DLD1 (cell line): ENCODE measurements around the gene DROSHA.
"Not testable (repeated sequence)": the region's sequence is repeated elsewhere in the genome, so short reads cannot be mapped to it uniquely, and the experiment has no call there.

Experiments
- in situ Hi-C: cut with HindIII; loops from 2 replicates; pipeline ENCODE4 v1.10.0; 2017; ENCODE audit warnings: low sequenced_read_pairs

DROSHA gene, protein sequence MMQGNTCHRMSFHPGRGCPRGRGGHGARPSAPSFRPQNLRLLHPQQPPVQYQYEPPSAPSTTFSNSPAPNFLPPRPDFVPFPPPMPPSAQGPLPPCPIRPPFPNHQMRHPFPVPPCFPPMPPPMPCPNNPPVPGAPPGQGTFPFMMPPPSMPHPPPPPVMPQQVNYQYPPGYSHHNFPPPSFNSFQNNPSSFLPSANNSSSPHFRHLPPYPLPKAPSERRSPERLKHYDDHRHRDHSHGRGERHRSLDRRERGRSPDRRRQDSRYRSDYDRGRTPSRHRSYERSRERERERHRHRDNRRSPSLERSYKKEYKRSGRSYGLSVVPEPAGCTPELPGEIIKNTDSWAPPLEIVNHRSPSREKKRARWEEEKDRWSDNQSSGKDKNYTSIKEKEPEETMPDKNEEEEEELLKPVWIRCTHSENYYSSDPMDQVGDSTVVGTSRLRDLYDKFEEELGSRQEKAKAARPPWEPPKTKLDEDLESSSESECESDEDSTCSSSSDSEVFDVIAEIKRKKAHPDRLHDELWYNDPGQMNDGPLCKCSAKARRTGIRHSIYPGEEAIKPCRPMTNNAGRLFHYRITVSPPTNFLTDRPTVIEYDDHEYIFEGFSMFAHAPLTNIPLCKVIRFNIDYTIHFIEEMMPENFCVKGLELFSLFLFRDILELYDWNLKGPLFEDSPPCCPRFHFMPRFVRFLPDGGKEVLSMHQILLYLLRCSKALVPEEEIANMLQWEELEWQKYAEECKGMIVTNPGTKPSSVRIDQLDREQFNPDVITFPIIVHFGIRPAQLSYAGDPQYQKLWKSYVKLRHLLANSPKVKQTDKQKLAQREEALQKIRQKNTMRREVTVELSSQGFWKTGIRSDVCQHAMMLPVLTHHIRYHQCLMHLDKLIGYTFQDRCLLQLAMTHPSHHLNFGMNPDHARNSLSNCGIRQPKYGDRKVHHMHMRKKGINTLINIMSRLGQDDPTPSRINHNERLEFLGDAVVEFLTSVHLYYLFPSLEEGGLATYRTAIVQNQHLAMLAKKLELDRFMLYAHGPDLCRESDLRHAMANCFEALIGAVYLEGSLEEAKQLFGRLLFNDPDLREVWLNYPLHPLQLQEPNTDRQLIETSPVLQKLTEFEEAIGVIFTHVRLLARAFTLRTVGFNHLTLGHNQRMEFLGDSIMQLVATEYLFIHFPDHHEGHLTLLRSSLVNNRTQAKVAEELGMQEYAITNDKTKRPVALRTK (N-terminal part only)

DNA sequence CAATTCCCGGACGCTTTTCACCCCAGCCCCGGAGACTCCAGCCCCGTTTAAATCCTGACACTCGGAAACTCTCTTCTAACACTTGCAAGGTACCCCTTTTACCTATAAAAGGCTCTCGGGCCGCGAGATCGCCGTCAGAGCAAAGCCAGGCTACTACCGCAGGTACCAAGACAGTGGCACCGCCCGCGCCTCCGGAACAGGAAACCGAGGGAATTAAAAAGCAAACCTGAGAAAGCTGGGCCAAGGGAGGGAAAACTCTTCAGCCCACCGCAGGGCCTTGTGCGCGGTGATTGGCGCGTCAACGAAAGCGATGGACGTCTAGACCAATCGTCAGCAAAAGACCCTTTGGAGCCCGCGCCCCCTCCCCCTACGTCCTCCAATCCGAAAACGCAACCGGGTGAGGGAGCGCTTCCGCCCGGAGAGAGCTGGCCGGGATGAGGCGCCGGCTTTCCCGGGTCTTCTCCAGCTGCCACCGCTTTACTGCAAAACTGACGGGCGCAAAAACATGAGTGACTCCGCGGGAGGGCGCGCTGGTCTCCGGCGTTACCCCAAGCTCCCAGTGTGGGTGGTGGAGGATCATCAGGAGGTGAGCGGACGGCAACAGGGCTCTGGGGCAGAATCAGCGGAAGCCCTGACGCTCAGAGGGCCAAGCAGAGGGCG lies at the start of gene DROSHA, which contains the start of gene C5orf22:
Gene DROSHA (minus strand): TSS at position 206 of the 660 bp plus-strand sequence. CDS start 3,034 bp downstream, outside the sequence.
Gene C5orf22 (plus strand): TSS at position 414 of the 660 bp plus-strand sequence. CDS start 92 bp downstream, at position 506.
- in situ Hi-C loops: no loop called here

DNA sequence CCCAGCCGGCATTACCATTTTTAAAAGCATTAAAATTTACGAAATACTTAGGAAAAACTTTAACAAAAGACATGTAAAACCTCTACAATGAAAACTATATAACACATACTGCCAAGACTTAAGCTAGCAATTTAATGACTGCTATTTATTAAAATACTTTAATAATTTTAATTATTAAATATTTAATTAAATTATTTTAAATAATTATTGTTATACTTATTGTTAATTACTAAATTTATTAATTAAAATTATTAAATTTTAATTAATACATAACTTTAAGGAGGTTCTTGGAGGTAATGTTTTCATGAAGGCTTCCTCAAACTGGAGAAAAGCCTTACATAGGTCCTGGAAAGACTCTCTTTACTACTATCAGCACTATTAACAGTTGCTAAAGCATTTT lies 47.7 kb upstream of the DROSHA start:
- in situ Hi-C loops: no loop called here

DNA sequence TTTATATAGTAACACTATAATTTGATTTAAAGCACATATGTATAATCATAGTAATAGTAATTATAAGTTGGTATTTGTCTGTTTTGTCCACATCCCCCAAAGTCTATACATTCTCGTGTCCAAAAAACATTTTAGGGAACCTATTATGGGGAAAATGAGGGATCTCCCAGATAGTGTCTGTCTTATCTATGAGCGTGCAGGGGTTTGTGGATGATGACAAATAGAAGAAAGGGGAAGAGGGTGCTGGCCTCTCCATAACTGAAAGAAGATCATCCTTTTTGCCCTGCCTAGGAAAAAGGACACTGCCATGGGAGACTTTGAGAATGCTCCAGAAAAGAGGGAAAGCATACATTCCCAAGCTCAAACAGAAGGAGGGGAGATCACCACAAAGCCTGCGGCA lies 45.5 kb upstream of the DROSHA start:
- in situ Hi-C loops: no loop called here

DNA sequence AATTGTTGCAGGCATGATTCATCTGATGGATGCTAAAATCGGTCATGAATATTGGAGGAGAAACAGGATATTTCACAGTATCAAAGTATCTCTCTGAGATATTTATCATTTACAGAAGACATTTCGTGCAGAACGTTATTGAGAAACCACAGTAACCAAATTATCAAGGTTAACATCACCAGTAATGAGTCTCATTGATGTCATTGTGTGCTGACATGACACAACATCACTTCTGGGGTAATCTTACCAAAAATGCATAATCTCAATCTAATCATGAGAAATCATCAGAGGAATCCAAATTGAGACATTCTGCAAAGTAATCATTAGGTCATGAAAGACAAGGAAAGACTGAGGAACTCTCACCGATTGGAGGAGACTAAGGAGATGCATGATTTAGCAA lies 42.9 kb upstream of the DROSHA start:
- in situ Hi-C loops: no loop called here

DNA sequence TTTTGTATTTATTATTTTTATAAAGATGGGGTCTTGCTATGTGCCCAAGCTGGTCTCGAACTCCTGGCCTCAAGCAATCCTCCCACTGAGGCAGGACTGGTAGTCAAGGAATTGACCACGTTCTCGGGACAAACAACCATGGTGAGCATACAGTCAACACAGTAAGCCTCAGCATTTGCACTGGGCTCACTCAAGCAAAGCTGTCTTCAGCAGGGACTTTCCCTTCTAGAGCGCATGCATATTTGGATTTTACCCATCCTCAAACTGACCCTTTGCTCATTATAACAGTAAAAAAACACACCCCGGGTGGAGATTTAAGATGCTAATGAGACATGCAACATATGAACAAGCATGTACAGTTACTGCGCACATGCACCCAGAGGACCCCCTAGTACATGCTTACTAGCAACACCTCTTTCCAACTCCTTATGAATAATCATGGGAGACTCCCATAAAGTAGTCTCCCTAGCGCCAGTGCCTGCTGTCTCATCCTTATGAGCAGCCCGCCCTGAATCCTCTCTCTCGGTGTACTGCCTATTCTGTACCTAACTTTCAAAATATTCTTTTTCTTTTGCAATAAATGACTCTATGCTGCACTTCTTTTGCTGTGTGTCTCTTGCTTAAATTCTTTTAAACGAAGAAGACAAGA lies 41.7 kb upstream of the DROSHA start:
- in situ Hi-C loops: no loop called here

DNA sequence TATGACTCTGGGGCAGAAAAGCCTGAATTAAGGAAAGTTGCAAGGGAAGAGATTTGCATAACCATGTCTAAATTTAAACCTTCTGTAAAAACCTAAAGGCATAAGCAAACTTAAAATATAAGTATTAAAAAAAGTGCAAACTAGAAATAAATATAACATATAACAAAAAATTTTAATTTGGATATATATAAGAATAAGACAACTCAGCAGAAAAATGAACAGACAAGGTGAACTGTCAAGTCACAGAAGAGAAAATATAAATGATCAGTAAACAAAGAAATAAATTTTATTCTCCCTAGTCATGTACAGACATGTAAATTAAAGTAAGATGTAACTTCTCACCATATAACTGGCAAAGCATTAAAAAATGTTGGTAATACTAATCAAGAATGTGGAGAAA lies 37.2 kb upstream of the DROSHA start:
- in situ Hi-C loops: no loop called here

DNA sequence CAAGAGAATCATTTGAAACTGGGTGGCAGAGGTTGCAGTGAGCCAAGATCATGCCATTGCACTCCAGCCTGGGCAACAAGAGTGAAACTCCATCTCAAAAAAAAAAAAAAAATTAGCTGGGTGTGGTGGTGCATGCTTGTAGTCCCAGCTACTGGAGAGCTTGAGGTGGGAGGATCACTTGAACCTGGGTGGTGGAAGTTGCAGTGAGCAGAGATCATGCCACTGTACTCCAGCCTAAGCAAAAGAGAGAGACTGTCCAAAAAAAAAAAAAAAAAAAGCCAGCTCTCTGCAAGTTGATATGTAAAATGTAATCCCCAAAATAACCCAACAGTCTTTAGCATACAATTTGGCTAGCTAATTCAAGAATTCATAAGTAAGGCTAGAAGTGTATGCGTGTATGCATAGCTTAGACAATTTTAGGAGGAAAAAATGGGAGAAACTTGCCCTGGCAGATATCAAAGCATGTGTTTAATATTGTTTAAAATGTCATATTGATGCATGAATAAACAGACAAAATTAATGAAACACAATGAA lies 36.5 kb upstream of the DROSHA start:
- in situ Hi-C loops: no loop called here

DNA sequence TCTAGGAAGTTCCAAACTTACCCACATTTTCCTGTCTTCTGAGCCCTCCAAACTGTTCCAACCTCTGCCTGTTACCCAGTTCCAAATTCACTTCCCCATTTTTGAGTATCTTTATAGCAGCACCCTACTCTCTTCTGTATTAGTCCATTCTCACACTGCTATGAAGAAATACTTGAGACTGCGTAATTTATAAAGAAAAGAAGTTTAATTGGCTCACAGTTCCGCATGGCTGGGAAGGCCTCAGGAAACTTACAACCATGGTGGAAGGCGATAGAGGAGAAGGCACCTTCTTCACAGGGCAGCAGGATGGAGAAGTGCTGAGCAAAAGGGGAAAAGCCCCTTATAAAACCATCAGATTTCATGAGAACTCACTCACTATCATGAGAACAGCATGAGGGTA lies 34.5 kb upstream of the DROSHA start:
- in situ Hi-C loops: not testable (repeated sequence)

DNA sequence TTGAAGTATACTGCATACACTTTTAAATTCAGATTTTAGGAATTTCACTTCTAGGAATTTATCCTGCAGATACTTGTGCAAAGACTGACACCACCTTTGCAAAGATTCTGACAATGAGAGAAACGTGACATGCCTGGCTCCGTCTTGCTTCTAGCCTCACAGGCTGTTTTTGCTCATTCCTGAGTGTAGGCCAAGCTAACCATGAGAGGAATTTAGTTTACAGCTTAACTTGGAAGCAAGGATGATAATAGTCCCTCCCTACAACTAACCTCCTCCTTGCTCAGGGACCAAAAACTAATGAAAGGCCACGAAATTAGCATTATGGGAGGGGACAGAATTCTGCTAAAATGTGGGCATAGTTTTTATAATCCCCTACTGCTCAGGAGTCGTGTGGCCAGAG lies 31.3 kb upstream of the DROSHA start:
- in situ Hi-C loops: no loop called here

DNA sequence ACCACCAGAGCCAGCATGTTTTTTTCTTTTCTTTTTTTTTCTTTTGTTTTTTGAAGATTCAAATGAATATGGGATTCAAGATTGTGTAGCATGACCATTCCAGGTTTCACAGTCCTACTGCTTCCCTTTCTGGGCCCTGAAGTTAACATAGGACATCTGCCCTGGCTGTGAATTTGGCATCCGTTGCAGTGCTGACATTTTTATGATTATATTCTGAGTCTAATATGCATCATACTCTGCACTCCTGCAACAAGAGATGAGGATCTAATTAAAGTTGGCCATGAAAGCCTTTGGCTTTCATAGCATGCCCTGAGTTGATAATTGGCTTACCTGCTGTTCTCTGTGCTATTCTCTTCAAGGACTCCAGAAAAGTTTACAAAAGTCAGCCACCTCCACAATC lies 30.1 kb upstream of the DROSHA start:
- in situ Hi-C loops: no loop called here

DNA sequence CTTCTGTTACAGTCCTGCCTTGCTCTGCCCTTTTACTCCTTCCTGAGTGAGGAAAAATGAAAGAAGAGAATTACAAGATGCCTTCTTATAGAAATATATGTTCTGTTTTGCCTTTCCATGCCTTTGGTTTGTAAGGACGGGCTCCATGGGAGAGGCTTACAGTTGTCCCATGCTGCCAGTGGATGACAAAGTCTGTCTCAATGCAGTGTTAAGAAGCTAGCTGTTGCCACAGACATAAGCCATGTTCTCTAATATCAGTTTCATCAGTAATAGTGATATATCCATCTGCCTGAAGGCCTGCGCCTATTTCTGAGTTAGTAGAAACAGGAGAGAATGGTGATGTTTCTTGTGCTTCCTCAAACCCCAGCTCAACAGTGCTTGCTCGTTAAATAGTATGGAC lies 28.0 kb upstream of the DROSHA start:
- in situ Hi-C loops: no loop called here

DNA sequence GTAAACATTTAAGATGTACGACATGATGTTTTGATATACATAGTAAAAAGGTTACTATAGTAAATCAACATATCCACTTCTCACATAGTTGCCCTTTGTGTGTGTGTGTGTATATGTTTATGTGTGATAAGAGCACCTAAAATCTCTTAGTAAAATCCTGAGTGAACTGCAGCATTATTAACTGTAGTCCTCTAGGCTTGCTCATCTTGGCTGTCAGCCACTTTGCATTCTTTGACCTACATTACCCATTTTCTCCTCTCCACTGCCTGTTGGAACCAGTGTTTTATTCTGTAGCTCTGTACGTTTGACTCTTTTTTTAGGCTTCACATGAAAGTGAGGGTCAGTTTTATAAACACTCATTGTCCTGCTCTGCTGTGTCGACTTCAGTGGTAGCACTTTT lies 24.6 kb upstream of the DROSHA start:
- in situ Hi-C loops: no loop called here

DNA sequence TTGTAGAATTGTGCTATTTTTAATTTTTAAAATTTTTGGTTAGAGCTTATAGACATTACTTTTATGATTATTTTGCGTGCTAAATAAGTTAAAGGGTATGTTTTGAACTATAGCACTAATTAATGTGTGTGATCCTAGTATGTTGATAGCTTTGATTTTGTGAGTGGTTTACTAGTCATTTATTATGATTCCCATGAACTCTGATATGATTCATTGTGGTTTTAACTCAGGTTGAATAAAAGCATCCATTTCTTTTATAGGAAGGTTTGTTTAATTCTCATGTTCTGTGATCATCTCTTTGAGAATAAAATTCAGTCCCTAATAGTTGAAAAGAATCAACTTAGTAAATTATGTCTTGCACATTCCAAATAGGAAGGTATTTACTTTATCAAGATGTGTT lies 22.7 kb upstream of the DROSHA start:
- in situ Hi-C loops: no loop called here

DNA sequence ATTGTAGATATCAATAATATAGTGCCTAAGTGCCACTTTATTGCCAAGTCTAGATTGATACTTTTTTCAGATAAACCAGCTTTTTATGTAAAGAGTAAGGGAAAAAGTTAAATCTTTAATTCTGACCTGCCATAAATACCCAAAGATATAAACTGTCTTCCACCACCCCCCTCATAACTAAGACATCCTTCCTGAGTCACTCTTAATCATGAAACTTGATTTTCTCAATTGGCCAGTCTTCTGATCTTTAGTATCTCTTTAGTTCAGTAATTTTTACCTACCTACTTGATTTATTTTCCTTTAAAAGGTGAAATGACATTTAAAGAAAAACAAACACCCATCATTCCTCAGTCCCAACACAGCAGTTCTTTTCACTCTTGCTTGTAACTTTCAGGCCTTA lies 22.0 kb upstream of the DROSHA start:
- in situ Hi-C loops: no loop called here

DNA sequence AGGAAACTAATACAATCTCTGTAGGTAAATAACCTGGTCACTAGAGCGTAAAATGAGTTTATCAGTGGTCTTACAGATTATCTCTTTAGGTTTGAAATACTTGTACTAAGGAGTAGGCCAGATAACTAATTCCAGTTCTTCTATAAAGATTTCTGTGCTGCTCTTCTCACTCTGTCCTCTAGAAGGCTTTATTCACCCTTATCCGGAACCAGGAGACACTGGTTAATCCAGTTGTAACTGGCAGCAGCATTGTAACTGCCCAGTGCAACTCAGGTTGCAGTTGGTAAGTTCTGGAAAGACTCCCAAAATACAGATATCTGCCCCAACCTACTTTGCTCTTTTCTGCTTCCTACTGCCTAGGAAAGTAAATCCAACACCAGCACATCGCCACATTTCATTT lies 20.0 kb upstream of the DROSHA start:
- in situ Hi-C loops: no loop called here

DNA sequence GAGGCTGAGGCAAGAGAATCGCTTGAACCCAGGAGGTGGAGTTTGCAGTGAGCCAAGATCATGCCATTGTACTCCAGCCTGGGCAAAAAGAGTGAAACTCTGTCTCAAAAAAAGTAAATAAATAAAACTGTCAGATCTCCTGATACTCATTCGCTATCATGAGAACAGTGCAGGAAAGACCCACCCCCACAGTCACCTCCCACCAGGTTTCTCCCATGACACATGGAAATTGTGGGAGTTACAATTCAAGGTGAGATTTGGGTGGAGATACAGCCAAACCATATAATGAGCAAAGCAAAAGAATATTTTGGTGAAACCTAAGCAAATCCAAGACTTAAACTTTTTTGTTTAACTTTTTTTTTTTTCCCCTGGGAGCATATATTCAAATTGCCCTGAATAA lies 17.2 kb upstream of the DROSHA start:
- in situ Hi-C loops: not testable (repeated sequence)

DNA sequence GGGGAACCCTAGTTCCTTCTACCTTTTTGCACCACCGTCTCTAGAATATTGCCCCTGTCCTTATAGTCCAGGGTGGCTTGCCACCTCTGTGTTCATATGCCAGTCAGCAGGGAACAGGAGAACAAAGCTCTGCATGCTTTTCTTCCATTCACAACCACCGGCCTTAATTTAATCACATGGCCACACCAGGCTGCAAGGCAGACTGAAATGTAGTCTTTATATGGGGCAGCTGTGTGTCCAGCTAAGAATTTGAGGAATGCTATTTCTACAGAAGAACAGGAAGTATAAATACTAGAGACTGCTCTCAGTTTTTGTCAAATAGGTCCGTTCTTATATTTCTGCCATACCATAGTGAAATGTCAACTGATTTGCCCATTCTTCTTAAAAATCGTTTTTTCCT lies 6.0 kb upstream of the DROSHA start:
- in situ Hi-C loops: no loop called here

DNA sequence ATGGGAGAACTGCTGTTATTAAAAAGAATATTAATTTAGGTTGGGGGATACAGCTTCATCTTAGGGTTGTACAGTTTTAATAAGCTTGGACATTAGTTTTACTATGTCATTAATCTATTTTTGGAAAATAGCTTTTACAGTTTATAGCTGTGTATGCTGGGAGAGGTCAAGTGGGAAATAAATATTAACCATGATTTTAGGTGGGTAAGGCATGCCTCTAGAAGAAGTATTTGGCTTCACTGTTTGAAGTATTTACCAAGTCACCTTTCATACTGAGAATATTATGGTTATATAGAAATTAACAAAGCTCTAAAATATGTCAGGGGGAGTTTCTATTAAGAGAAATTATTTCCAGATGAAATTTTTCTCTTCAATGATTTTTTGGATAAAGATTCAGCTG lies 5.5 kb upstream of the DROSHA start:
- in situ Hi-C loops: no loop called here

DNA sequence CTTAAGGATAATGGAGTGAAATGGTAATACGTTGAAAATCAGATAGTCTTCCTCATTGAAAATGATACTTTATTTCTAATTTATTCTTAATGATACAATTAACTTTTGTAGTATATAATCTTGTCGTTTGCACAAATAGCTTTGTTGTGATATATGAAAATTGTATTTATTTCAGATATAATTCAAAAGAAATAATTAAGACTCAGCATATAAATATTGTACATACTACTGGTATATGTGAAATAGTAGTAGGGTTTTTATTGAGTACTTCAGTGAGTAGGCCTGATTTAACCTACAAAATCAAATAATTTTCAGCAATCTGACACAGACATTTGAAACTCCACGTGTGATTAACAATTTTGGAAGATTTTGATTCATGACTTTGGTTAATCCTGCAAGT lies 5.0 kb upstream of the DROSHA start:
- in situ Hi-C loops: no loop called here

DNA sequence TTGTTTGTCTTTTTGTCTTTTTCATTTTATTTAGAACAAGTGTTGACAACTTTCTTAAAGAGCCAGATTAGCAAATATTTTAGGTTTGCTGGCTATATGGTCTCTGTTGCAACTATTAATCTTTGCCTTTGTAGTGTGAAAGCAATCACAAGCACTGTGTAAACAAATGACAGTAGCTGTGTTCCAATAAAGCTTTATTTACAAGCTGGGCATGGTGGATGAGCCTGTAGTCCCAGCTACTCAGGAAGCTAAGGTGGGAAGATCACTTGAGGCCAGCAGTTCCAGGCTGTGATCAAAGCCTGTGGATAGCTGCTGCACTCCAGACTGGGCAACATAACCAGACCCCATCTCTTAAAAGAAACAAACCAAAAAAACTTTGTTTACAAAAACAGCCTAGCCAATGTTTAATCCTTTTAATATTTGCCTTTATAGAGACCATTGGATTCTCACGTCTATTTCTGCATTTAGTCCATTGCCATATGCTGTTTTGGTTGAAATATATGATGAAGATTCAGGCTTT lies 2.7 kb upstream of the DROSHA start:
- in situ Hi-C loops: no loop called here
